Cardiac muscle cell (in vitro differentiated cells and primary cell): Measurements from ENCODE around the gene PML. TPM values are rescaled to one million over a fixed set of nuclear protein-coding genes. Genes with fewer than 3 reads are reported as not detected.

Experiments
- DNase-seq, 2 donors: peaks; one replicate each; pipeline versions ENCODE4 v3.0.0 to v3.0.0-alpha.2; 2010 to 2017; ENCODE audit warnings: low read depth in 1 of 2, low spot score in 1 of 2
- H3K27ac ChIP-seq: fragments of 200-600 bp; sonication (generic); 2 replicates; pipeline ENCODE4 v1.5.1; 2016
- H3K27me3 ChIP-seq: fragments of 200-600 bp; sonication (generic); 2 replicates; pipeline ENCODE4 v1.6.0; 2016; ENCODE audit warnings: control low read depth
- H3K36me3 ChIP-seq: fragments of 200-600 bp; sonication (generic); 2 replicates; pipeline ENCODE4 v1.5.1; 2016; ENCODE audit warnings: control low read depth
- H3K4me1 ChIP-seq: fragments of 200-600 bp; sonication (generic); 2 replicates; pipeline ENCODE4 v1.8.1; 2017; ENCODE audit warnings: low read depth, mild to moderate bottlenecking, mixed run types
- H3K4me3 ChIP-seq: fragments of 200-600 bp; sonication (generic); 2 replicates; pipeline ENCODE4 v1.5.1; 2016; ENCODE audit warnings: mild to moderate bottlenecking
- H3K9me3 ChIP-seq: fragments of 200-600 bp; sonication (generic); 2 replicates; pipeline ENCODE4 v1.5.1; 2017; ENCODE audit warnings: low read depth, mild to moderate bottlenecking, control low read depth
- CTCF ChIP-seq: IDR thresholded peaks from 2 replicates; pipeline ENCODE4 v1.5.1; 2012; ENCODE audit warnings: low read depth, mild to moderate bottlenecking, low read length
- polyA plus RNA-seq: library from polyadenylated mRNA; unstranded; fragments of >200 nt; fragmentation: Nextera tagmentation; extraction: Ambion mirVana; gene quantifications from 2 replicates; pipeline ENCODE4 v1.2.1, GENCODE V29; 2016
- total RNA-seq: library from RNA; depleted of rRNA; stranded (reverse); fragments of >200 nt; gene quantifications from 2 replicates; pipeline ENCODE4 v1.2.3, GENCODE V29; 2016

PML gene
- total and polyA plus RNA-seq, 2 experiments from 2014 or later, result 21.9 to 40.4 TPM

- peak; percentile 97 for DNase-seq
- TF ChIP-seq CTCF, result peak; percentile 78
- Histone ChIP-seq H3K27me3 (no peaks in the 10 kb centered on the region), H3K9me3 (no peaks in the 10 kb centered on the region), H3K4me1 (peaks cover 11% of the 10 kb centered on the region), H3K27ac (no peak within 1 kb of the TSS), H3K36me3 (no peaks in the 10 kb centered on the region), H3K4me3 (peak within 1 kb of the TSS; percentile 61)
These were observed 2.6 kb upstream of the PML start, which contains the start of gene STOML1 for GRCh38 chr15:73991726-73992593. Gene STOML1 (minus strand): TSS chr15:73992295. CDS start chr15:73992223, 72 bp downstream.

GRCh38 chr15:73992594-73992898, 2.0 kb upstream of the PML start:
- peak overlapping the region; percentile 61 for H3K4me3 ChIP-seq
- DNase-seq, result no peak

DNA sequence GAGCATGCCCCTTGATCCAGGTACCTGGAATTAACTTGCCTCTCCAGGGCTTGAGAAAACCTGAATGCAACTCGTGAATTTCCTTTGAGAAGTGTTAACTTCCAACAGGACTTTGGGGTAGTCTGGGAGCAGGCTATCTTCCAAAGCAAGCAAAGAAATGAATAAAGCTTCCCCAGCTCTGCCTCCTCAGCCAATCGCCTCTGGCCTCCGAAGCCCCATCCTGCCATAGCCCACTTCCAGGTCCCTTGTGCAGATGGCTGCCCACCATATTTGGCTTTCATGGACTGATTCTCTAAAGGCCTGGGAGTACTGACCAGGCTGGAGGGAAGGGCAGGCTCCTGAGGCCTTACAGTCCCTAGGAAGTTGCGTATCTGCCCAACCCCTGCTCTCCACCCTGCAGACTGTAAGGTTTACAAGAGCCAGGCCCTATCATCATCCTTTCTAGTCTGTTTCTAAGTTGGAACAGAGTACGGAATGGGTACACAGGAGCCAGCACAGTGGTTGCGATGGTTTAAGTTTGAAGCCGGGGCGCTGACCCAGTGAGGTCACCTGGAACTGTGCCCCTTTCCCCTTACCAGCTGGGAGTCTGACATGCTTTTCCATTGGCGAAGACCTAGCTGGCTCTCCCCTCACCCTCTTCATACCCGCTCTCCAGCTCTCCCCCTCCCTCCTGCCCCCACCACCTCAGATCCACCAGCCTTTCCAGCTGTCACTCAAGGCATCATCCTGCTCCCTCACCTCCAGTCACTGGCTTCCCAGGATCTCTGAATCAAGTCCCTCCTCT, 1.1 kb upstream of the PML start:
- DNase-seq, result no peak
- H3K4me1 ChIP-seq, result peaks cover 11% of the 10 kb centered on the region
- no peaks in the 10 kb centered on the region for H3K27me3 ChIP-seq
- no peak for TF ChIP-seq CTCF
- no peak overlapping the region for H3K4me3 ChIP-seq
- peaks cover 4% of the 10 kb centered on the region for H3K36me3 ChIP-seq
- no peak overlapping the region for H3K27ac ChIP-seq
- no peaks in the 10 kb centered on the region for H3K9me3 ChIP-seq

More at GRCh38 chr15:73992594-73992898, 2.0 kb upstream of the PML start:
- no peak overlapping the region for H3K27ac ChIP-seq
- H3K36me3 ChIP-seq, result no peaks in the 10 kb centered on the region
- H3K9me3 ChIP-seq, result no peaks in the 10 kb centered on the region
- H3K27me3 ChIP-seq, result no peaks in the 10 kb centered on the region
- TF ChIP-seq CTCF, result no peak
- peaks cover 11% of the 10 kb centered on the region for H3K4me1 ChIP-seq

- Histone ChIP-seq H3K27me3 (no peaks in the 10 kb centered on the region), H3K36me3 (peaks cover 9% of the 10 kb centered on the region), H3K4me1 (peaks cover 11% of the 10 kb centered on the region), H3K4me3 (peak overlapping the region; percentile 79), H3K9me3 (no peaks in the 10 kb centered on the region), H3K27ac (peak overlapping the region; percentile 59)
- no peak for TF ChIP-seq CTCF
- DNase-seq, result peak in 1 of 2 donors; percentile 29
These were observed 551 bp downstream of the PML start for GRCh38 chr15:73994912-73995622.

DNA sequence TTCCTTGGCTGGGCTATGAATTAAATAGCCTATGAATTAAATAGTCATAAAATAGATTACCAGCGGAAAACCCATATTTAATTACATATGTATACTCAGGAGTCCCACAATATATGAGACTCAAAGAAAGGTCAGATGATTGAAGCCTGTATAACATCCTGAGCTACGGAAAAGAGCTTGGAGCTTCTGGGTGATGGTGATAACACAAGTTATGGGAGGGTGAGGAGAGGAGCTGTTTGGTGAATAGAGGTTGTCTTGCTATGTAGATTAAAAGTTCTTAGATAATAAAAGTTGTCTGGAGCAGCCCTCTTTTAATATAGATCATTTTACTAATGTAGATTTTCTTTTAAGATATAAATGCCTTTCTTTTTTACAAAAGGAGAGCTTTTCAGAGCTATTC, 1.8 kb downstream of the PML start:
- no peak for TF ChIP-seq CTCF
- DNase-seq, result no peak
- Histone ChIP-seq H3K9me3 (no peaks in the 10 kb centered on the region), H3K27ac (no peak overlapping the region), H3K4me1 (peaks cover 10% of the 10 kb centered on the region), H3K4me3 (no peak overlapping the region), H3K27me3 (no peaks in the 10 kb centered on the region), H3K36me3 (peaks cover 13% of the 10 kb centered on the region)
